ENCODE results near the gene RIOK3.

RIOK3 gene

GRCh38 chr18:23531912-23532311 lies 78.8 kb downstream of the RIOK3 start:
- no peak for DNase-seq

All from CD4-positive, alpha-beta T cell treated with Interleukin-4 for 4 hours (primary cell).